Cardiac fibroblast (primary cell): ENCODE measurements around the gene CTDP1.
"Not testable (repeated sequence)": the region's sequence is repeated elsewhere in the genome, so short reads cannot be mapped to it uniquely, and the experiment has no call there.

Source experiments
- DNase-seq, 2 donors: peaks; one replicate each; pipeline versions ENCODE4 v3.0.0 to v3.0.0-alpha.2; 2010; ENCODE audit warnings: low read depth in 2 of 2
- H3K4me3 ChIP-seq, 2 donors: replicated peaks in 1 of 2; 1 replicate in 1 of 2; 2 replicates in 1 of 2; pipeline ENCODE4 v1.5.1; 2011; ENCODE audit warnings: low read depth in 2 of 2, low read length in 2 of 2, mild to moderate bottlenecking in 2 of 2, moderate library complexity in 1 of 2
- TF ChIP-seq, protein P1 (sequence below): IDR thresholded peaks from one replicate; pipeline ENCODE4 v1.5.1; 2011; ENCODE audit warnings: low read depth, mild to moderate bottlenecking, low read length, inconsistent platforms

Gene CTDP1

DNA sequence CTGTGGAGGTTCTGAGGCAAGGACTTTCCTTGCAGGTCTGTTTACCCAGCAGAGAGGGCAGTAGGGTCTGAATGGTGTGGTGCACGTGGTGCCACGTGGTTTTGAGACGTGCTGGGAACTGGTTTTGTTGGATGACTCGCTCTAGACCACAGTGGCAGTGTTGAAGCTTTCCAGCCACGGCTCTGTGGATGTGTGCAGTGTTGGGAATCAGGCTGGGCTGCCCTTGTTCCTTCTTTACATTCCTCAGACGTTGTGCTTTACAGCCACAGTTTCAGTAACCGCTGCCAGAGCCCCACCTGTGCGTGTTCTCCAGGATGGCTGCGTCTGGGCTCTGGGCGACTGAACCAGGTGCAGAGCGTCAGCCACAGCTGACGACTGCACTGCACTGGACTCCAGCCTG lies 8.2 kb downstream of the CTDP1 start:
- TF ChIP-seq, protein P1, sequence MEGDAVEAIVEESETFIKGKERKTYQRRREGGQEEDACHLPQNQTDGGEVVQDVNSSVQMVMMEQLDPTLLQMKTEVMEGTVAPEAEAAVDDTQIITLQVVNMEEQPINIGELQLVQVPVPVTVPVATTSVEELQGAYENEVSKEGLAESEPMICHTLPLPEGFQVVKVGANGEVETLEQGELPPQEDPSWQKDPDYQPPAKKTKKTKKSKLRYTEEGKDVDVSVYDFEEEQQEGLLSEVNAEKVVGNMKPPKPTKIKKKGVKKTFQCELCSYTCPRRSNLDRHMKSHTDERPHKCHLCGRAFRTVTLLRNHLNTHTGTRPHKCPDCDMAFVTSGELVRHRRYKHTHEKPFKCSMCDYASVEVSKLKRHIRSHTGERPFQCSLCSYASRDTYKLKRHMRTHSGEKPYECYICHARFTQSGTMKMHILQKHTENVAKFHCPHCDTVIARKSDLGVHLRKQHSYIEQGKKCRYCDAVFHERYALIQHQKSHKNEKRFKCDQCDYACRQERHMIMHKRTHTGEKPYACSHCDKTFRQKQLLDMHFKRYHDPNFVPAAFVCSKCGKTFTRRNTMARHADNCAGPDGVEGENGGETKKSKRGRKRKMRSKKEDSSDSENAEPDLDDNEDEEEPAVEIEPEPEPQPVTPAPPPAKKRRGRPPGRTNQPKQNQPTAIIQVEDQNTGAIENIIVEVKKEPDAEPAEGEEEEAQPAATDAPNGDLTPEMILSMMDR = no peak
- no peak overlapping the region for H3K4me3 ChIP-seq
- peak; percentile 12 to 42 for DNase-seq

DNA sequence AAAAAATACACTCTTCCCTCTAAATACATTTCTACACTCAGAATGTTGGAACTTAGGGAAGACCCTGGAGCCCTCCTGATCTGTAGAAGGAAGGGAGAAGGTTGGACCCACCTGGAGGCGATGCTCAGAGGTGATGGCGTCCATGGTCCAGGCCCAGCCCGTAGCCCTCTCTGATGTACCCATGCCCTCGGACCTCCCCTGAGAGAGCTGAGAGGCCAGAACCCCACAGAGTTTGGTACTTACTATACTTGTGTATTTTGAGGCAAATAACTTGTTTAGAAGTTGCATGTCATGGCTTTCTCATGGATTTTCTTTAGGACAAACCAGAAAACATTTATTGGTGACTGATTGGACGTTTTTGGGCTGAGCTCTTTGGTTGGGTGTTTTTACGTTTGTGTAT lies 10.5 kb downstream of the CTDP1 start:
- TF ChIP-seq, protein P1 = no peak
- H3K4me3 ChIP-seq = no peak overlapping the region
- no peak for DNase-seq

DNA sequence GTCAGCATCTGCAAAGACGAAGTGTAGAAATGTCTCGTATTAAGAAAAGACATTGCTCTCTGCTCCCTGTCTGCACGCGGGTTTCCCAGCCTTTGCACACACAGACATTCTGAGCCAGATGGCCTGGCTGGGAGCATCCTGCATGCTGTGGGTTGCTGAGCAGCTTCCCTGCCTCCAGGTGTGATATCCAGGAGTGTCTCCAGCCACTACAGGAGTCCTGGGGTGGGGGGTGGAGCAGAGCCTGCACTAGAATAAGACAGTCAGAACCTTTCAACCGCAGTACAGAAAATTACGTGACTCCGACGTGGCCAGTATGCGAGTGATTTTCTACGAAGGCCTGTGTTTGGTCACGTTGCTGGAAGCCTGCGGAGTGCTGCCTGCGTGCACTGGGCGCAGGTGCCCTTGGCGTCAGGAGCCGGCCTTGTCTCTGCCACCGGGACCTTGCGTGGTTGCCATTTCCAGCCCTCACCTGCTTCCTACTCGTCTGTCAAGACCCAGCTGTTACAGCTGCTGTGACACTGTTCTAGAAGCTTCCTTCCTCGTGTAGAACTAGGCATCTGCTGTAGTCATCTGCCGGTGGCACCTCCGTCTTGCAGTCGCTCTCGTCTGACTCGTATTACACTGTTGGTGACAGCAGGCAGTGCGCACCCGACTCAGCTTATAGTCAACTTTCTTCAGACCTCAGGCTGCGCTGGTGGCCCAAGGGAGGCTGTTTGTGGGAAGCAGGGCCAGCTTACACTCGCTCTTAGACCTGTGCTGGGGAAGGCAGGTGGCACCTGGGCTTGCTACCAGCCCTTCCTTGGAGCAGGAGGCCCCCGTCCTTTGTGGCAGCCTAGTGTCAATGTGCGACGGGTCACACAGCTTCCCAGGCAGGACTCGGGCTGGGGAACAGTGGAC lies 11.2 kb downstream of the CTDP1 start:
- TF ChIP-seq, protein P1 = no peak
- DNase-seq = no peak

DNA sequence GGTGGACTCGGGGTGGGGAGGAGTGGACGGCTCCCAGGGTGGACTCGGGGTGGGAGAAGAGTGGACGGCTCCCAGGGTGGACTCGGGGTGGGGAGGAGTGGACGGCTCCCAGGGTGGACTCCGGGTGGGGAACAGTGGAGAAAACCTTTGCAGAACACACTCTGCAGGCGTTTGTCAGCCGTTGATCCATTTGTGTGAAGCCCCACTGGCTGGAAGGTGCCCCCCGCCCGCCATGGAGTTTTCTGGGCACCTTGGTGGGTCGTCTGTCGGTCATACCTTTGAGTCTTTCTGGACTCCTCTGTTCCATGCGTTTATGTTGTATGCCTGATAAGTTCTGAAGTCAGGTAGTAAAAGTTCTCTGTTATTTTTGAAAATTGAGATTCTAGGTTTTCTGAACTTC lies 12.5 kb downstream of the CTDP1 start:
- TF ChIP-seq, protein P1 = no peak
- DNase-seq = no peak
- H3K4me3 ChIP-seq = no peak overlapping the region

More for the DNA sequence above, 11.2 kb downstream of the CTDP1 start:
- no peak overlapping the region for H3K4me3 ChIP-seq

DNA sequence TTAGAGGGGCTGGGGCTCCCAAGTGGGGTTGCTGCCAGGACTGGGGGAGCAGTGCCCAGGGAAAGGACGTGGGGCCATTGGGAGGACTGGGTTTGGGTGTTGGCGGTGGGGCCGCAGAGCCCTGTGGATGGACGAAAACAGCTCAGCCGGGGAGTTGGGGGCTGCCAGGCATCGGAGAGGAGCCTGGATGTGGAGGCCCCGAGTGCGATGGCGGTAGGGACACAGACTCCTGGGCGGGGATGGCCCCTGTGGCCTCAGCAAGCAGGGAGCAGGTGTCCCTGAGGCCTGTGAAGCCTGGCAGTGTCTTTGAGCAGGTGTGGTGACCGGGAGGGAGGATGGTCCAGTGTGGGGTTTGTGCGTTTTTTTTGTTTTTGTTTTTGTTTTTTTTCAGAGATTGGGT lies 13.3 kb downstream of the CTDP1 start:
- no peak overlapping the region for H3K4me3 ChIP-seq
- no peak for DNase-seq

DNA sequence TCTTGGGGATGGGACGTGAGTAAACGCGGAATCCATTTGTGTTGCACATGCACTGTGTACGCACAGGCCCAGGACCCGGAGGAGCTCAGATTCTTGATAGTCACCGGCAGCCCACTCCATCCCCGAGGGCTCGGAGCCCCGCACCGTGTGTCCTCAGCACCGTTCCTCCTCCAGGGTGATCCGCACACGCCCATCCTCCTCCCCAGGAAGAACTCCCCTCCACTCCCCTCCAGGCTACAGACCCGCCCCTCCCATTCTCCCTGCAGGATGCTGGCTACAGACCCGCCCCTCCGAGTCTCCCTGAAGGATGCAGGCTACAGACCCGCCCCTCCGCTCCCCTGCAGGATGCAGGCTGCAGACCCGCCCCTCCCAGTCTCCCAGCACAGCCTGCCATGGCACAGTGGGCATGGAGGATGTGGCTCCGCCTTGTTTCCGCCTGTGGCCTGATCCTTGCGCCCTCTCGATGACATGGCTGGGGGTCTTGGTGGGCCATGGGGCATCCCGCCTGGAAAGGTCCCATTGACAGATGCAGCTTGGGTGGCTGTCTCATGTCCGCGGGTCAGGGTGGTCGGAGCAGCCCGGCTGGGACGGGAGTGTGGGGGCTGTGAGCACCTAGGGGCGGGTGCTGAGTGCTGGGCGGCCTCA lies 14.1 kb downstream of the CTDP1 start:
- no peak for DNase-seq
- no peak overlapping the region for H3K4me3 ChIP-seq
- TF ChIP-seq, protein P1 = no peak

More for the DNA sequence above, 13.3 kb downstream of the CTDP1 start:
- TF ChIP-seq, protein P1 = no peak

DNA sequence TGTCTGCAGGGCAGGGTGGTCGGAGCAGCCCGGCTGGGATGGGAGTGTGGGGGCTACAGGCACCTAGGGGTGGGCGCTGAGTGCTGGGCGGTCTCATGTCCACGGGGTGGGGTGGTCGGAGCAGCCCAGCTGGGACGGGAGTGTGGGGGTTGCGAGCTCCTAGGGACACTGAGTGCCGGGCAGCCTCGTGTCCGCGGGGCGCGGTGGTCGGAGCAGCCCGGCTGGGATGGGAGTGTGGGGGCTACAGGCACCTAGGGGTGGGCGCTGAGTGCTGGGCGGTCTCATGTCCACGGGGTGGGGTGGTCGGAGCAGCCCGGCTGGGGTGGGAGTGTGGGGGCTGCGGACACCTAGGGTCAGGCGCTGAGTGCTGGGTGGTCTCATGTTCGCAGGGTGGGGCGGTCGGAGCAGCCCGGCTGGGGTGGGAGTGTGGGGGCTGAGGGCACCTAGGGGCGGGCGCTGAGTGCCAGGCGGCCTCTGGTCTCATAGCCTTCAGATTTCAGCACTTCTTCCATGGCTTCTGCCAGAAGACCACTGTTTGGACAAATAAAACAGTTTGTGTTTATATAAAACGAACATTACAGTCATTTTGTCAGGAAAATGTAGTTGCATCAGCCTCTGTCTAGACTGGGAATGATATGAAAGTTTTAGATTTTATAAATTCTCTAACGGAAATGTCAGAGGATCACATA lies 14.7 kb downstream of the CTDP1 start:
- DNase-seq, H3K4me3 ChIP-seq: not testable (repeated sequence)
